Measurements from ENCODE around the gene CENPF.

DNA sequence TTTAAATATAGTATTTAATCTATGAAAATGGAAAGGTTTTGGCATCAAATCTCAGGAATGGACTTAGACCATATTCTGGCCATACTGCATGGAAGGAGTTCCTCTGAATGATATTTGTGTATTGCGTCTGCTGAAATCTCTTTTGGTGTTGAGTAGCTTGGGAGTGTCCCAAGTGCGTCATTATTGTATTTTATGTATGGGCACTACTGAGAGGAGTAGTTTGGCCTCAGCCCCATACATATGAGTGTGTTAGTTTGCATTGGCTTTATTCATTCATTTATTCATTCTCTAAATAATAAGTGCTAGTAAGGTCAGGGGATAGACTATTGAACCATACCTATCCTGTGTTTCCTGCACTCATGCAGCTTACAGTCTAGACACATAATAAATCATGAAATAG lies 46.6 kb downstream of the CENPF start:
- TF ChIP-seq CTCF (conservative IDR thresholded peaks at IDR 0.05; ENCODE audit: low read length) = no peak
- TF ChIP-seq EZH2phosphoT487 (IDR thresholded peaks at IDR 0.05; ENCODE audit: borderline replicate concordance, low read depth, low read length) = no peak

All from OCI-LY7 (cell line).